Measurements from ENCODE around the gene PRND. TPM values are rescaled to one million over a fixed set of nuclear protein-coding genes. Genes with fewer than 3 reads are reported as not detected.

Gene PRND
- total RNA-seq, 2 donors from 2014 or later, result 0.27 TPM; not detected in 1

GRCh38 chr20:4697189-4697830 lies 24.4 kb upstream of the PRND start:
- Histone ChIP-seq H3K4me3 (no peak overlapping the region), H3K36me3 (no peaks in the 10 kb centered on the region), H3K27me3 (no peaks in the 10 kb centered on the region), H3K9me3 (no peaks in the 10 kb centered on the region), H3K4me1 (no peaks in the 10 kb centered on the region), H3K9ac (ENCODE audit: low read depth in 2 of 2, low read length in 2 of 2) (no peak overlapping the region), H3K27ac (no peak overlapping the region)
- DNase-seq, result no peak
- TF ChIP-seq CTCF (IDR thresholded peaks at IDR 0.05), result no peak
- intact Hi-C loops (cut with DNase I), result no loop called here

- H3K27me3 ChIP-seq, result no peaks in the 10 kb centered on the region
- intact Hi-C loops (cut with DNase I), result no loop called here
- no peak for TF ChIP-seq CTCF (IDR thresholded peaks at IDR 0.05)
- H3K4me1 ChIP-seq, result no peaks in the 10 kb centered on the region
- H3K4me3 ChIP-seq, result no peak overlapping the region
- H3K9ac ChIP-seq (ENCODE audit: low read depth in 2 of 2, low read length in 2 of 2), result no peak overlapping the region
- no peaks in the 10 kb centered on the region for H3K9me3 ChIP-seq
- no peak overlapping the region for H3K27ac ChIP-seq
- DNase-seq, result no peak
- no peaks in the 10 kb centered on the region for H3K36me3 ChIP-seq
Observed at GRCh38 chr20:4697831-4698221, 23.9 kb upstream of the PRND start.

- no peak for DNase-seq
- H3K9me3 ChIP-seq, result no peaks in the 10 kb centered on the region
- no peak for TF ChIP-seq CTCF (IDR thresholded peaks at IDR 0.05)
- H3K4me3 ChIP-seq, result no peak overlapping the region
- H3K27ac ChIP-seq, result no peak overlapping the region
- H3K36me3 ChIP-seq, result no peaks in the 10 kb centered on the region
- intact Hi-C loops (cut with DNase I), result no loop called here
- H3K9ac ChIP-seq (ENCODE audit: low read depth in 2 of 2, low read length in 2 of 2), result no peak overlapping the region
- no peaks in the 10 kb centered on the region for H3K4me1 ChIP-seq
- no peaks in the 10 kb centered on the region for H3K27me3 ChIP-seq
Observed at GRCh38 chr20:4699216-4699615, 22.5 kb upstream of the PRND start.

- H3K27me3 ChIP-seq, result no peaks in the 10 kb centered on the region
- intact Hi-C loops (cut with DNase I), result no loop called here
- no peak overlapping the region for H3K9ac ChIP-seq (ENCODE audit: low read depth in 2 of 2, low read length in 2 of 2)
- H3K4me1 ChIP-seq, result no peaks in the 10 kb centered on the region
- H3K4me3 ChIP-seq, result no peak overlapping the region
- H3K27ac ChIP-seq, result no peak overlapping the region
- TF ChIP-seq CTCF (IDR thresholded peaks at IDR 0.05), result no peak
- no peaks in the 10 kb centered on the region for H3K36me3 ChIP-seq
- DNase-seq, result no peak
- H3K9me3 ChIP-seq, result no peaks in the 10 kb centered on the region
Observed at GRCh38 chr20:4699957-4700356, 21.8 kb upstream of the PRND start.

- H3K4me3 ChIP-seq, result no peak overlapping the region
- H3K9ac ChIP-seq (ENCODE audit: low read depth in 2 of 2, low read length in 2 of 2), result no peak overlapping the region
- H3K4me1 ChIP-seq, result no peaks in the 10 kb centered on the region
- TF ChIP-seq CTCF (IDR thresholded peaks at IDR 0.05), result no peak
- no peaks in the 10 kb centered on the region for H3K27me3 ChIP-seq
- intact Hi-C loops (cut with DNase I), result no loop called here
- H3K9me3 ChIP-seq, result no peaks in the 10 kb centered on the region
- no peaks in the 10 kb centered on the region for H3K36me3 ChIP-seq
- no peak for DNase-seq
- no peak overlapping the region for H3K27ac ChIP-seq
Observed at GRCh38 chr20:4702562-4703280, 19.0 kb upstream of the PRND start.

All from colonic mucosa (tissue), 4 donors.